Measurements from ENCODE around the gene LCN15. TPM values are rescaled to one million over a fixed set of nuclear protein-coding genes. Genes with fewer than 3 reads are reported as not detected.
"Not testable (repeated sequence)": the region's sequence is repeated elsewhere in the genome, so short reads cannot be mapped to it uniquely, and the experiment has no call there.

LCN15 gene
- total and polyA plus RNA-seq, 2 of the 4 experiments (the other 2 are of a cell fraction) = not detected

DNA sequence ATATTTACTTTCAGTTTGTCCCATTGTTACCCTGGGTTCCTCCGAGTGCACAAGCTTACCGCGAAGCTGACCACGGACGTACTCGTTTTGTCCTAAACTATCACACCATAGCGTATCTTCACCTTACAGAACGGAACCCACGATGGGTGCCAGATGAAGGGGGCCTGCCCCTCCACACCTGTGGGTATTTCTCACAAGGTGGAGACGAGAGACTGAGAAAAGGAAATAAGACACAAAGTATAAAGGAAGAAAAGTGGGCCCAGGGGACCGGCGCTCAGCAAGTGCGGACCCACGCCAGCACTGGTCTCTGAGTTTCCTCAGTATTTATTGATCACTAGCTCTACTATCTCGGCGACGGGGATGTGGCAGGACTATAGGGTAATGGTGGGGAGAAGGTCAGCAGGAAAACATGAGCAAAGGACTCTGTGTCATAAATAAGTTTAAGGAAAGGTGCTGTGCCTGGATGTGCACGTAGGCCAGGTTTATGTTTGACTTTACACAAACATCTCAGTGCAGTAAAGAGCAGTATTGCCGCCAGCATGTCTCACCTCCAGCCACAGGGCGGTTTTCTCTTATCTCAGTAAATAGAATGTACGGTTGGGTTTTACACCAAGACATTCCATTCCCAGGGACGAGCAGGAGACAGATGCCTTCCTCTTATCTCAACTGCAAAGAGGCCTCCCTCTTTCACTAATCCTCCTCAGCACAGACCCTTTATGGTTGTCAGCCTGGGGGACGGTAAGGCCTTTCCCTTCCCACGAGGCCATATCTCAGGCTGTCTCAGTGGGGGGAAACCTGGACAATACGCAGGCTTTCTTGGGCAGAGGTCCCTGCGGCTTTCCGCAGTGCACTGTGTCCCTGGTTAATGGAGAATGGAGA lies 24.6 kb upstream of the LCN15 start:
- dilution Hi-C loops (cut with HindIII; ENCODE audit: low sequenced_read_pairs, unreplicated experiment); H3K4me3 ChIP-seq (ENCODE audit: insufficient read depth, low read depth, low read length); H2AK9ac ChIP-seq (replicated peaks; ENCODE audit: low read depth, low read length, poor library complexity); H2BK20ac ChIP-seq (ENCODE audit: low read depth, low read length); H2BK15ac ChIP-seq (ENCODE audit: low read depth, low read length); H3K27ac ChIP-seq (ENCODE audit: insufficient read depth, low read length); H3K27me3 ChIP-seq (ENCODE audit: control insufficient read depth, insufficient read depth, low read length); H3K14ac ChIP-seq (replicated peaks; ENCODE audit: low read depth, low read length); H4K5ac ChIP-seq (ENCODE audit: low read depth, low read length); H3K9me3 ChIP-seq (ENCODE audit: control insufficient read depth, insufficient read depth, low read length); H4K91ac ChIP-seq (ENCODE audit: insufficient read depth, low read depth, low read length); H4K8ac ChIP-seq (ENCODE audit: low read depth in 2 of 2, low read length in 2 of 2); H2BK5ac ChIP-seq (ENCODE audit: low read depth, low read length, poor library complexity, severe bottlenecking); H3K9ac ChIP-seq (ENCODE audit: low read depth, low read length); H2AFZ ChIP-seq (replicated peaks; ENCODE audit: low read length, poor library complexity); ATAC-seq (ENCODE audit: low read depth); H3K56ac ChIP-seq (ENCODE audit: extremely low read depth, insufficient read depth, low read length); H3K18ac ChIP-seq (ENCODE audit: low read depth, low read length); DNase-seq; intact Hi-C loops (cut with micrococcal nuclease); H4K20me1 ChIP-seq (ENCODE audit: insufficient read depth, low read length); H3K23ac ChIP-seq (ENCODE audit: low read depth, low read length); H3K36me3 ChIP-seq (ENCODE audit: control insufficient read depth, insufficient read depth, low read length); H3K4me2 ChIP-seq (ENCODE audit: low read depth, low read length); BruUV-seq (replicated peaks); H3K4ac ChIP-seq (ENCODE audit: low read depth, low read length); H2AK5ac ChIP-seq (ENCODE audit: low read depth, low read length); POLR2A ChIA-PET (ENCODE audit: unreplicated experiment); H3K4me1 ChIP-seq (ENCODE audit: control insufficient read depth, insufficient read depth, low read length); H3K9me1 ChIP-seq (ENCODE audit: insufficient read depth, low read length); H2BK120ac ChIP-seq (ENCODE audit: low read depth, low read length): not testable (repeated sequence)
- H3K79me1 ChIP-seq (ENCODE audit: low read depth in 1 of 2, low read length in 2 of 2) = peaks cover 3 to 24% of the 10 kb centered on the region in 2 experiments; a peak in 3 of 4 replicates
- 79% methylated on average over 6 of the region's 27 CpGs; no CpG with 5 or more reads in 1 of the 2 experiments for WGBS, 2 experiments (ENCODE audit: extremely low coverage in 2 of 2, insufficient read length in 1 of 2)
- in situ Hi-C loops (cut with MboI; ENCODE audit: low sequenced_read_pairs) = loop anchor here (10.0 kb wide), 1 partner anchor 246 kb away; the partner anchor contains the start of gene FUT7
- CTCF ChIA-PET = interaction anchor here (0.6 kb wide), 1 partner anchor 240 kb away, joined by 3 read pairs; no protein-coding TSS in a partner anchor

Measured in IMR-90 (cell line).